Activated CD8-positive, alpha-beta memory T cell treated with anti-CD3 and anti-CD28 coated beads for 24 hours (primary cell): ENCODE measurements around the gene MTNR1A.

Source experiments
- DNase-seq: peaks from one replicate; pipeline ENCODE4 v3.0.0-alpha.2; 2020

The MTNR1A gene

DNA sequence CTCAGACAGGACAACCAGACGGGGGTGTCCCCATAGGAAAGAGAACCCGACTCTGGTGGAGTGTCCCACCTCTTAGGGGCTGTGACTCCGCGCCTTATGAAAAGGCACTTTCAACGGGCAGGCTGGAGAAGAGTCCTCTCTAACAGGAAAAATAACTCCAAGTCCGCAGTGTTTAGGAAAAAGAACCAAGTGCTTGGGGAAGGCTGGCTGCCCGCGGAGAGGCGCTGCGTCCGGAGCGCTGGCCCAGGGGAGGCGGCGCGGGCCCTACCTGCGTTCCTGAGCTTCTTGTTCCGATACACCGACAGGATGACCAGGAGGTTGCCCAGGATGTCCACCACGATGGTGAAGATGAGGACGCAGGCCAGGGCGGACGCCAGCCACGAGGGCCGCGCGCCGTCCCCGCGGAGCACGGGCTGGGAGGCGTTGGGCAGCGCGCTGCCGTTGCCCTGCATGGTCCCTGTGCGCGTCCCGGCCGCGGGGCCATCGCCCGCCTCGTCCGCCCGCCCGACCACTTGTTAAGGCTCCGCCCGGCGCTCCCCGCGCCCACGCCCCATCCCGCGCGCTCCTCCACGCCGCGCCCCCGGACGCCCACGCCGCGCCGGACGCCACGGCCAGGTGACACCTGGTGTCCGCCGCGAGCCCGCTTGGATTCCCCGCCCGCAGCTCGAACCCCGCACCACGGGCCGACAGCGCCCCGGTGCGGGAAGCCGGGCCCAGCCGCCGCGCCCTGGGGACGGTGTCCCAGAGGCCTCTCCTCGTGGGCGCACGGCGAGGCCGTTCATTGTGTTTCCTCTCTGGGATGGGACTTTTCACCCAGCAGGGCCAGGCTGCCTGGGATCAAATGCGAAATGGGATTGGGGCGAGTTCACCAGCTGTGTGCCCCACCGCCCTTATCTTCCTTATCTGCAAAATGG is at the start of gene MTNR1A:
Gene MTNR1A (minus strand): TSS at position 654 of the 914 bp plus-strand sequence. CDS start 202 bp downstream, at position 452.
- DNase-seq: no peak

- DNase-seq: no peak
Measured at GRCh38 chr4:186604124-186604807, 48.9 kb upstream of the MTNR1A start.

- no peak for DNase-seq
Measured at GRCh38 chr4:186602978-186603377, 47.6 kb upstream of the MTNR1A start.

- DNase-seq: no peak
Measured at GRCh38 chr4:186599483-186599882, 44.1 kb upstream of the MTNR1A start.

- no peak for DNase-seq
Measured at GRCh38 chr4:186598686-186599085, 43.3 kb upstream of the MTNR1A start.

GRCh38 chr4:186596850-186597390 is 41.6 kb upstream of the MTNR1A start:
- no peak for DNase-seq

DNA sequence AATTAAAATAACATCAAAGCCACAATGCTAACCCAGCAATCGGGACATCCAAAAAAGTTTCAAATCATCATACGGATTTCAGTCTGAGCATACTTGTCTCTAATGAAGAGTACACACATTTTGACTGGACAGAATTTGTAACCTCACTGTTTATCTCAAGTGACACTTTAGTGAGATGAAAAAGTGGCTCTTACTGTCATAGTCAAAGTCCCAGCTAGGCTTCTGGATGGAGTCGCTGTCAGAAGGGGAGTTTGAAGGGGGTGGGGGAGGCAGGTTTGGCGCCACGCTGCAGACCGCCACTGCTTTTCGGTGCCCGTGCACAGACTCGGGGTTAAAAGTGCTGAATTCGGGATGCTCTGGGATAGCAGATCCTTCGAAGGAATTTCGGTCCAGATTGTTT is 41.0 kb upstream of the MTNR1A start:
- DNase-seq: no peak

DNA sequence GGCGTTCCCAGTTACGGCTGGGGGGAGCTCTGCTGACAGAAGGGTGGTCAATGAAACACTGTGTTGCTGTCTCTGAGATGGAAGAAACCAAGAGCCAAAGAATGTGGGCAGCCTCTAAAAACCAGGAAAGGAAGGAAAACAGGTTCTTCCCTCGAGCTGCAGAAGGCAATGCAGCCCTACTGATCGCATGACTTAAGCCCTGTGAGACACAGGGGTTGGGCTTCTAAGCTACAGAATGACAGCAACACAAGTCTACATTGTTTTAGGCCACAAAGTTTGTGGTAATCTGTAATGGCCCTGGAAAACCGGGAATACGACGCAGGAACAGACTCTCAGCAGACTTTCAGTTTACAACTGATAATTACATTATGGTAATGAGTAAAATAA is 38.2 kb upstream of the MTNR1A start:
- no peak for DNase-seq

- no peak for DNase-seq
Measured at GRCh38 chr4:186592966-186593586, 37.7 kb upstream of the MTNR1A start.

DNA sequence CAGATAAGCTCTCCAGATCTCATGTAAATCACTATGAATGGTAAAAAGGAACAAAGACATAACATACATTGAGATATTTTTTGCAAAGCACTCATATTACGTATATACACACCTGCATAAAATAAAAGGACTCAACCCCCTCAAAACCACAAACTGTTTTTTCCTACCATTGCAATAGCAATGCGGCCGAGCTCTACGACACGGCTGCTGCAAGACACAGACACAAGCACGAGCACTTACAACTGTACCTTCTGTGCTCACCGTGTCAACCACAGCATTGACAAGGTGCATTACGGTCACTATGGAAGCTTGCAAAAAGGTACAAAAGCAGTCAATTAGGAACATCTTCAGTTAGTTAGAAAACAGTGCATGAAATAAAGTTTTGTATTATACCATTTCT is 37.1 kb upstream of the MTNR1A start:
- no peak for DNase-seq

DNA sequence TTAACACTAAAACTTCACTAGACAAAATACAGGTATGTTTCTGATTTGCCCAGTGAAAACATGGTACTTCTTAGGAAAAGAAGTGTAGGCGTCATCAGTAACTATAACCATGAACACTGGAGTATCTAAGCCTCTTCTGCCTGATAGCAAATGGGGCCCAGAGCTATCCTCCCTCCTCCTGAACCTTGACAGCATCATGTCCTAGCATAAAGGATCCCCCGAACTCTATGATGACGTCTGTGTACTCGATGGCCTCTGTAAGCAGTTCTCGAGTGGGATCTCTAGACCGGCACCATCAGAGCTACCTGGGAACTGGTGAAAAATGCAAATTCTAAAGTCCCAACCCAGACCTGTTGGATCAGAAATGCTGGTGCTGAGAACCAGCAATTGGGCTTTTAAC is 36.3 kb upstream of the MTNR1A start:
- no peak for DNase-seq

- DNase-seq: no peak
Measured at GRCh38 chr4:186588503-186588902, 33.1 kb upstream of the MTNR1A start.

DNA sequence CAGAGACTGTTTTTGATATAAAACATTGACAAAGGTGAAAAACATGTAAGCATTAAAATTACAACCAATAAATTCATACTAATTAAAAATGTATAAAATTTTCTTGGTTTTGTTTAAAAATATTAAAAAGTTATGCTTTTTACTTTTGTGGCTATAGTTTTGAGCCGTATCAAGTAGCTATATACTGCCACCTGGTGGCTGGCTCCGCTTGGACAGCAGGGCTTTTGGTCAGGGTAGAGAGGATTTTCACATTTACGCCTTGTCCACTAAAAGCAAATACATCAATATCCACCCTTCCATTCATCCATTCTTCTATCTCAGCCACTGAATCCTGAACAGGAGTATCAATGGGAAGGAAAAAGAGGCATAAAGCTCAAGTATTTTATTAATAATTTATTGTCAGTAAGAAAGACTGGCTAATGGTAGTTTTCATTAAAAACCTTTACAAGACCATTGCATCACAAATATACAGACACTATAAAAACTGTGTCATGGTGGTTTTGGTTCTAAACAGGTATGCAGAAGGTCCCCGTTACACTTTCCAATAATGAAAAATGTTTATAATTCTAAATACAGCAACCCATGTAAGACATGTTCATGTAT is 32.1 kb upstream of the MTNR1A start:
- DNase-seq: peak; percentile 78

DNA sequence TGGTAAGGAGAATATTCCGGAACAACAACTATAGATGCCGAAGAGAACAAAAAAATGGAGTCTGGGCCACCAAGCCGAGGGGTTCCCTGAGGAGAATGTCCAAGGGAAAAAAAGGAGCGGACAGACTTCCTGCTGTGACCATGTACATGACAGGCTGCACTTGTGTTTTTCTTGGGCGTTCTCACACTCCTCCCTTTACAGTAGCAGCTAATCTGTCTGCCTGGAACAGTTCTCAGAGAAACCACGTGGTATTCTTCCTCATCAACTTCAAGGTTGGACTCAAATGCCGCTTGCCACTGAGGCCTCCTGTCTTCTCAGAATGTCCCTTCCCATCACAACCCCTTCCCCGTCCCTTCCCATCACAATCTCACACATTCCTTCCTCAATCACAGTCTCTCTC is 30.8 kb upstream of the MTNR1A start:
- DNase-seq: no peak

DNA sequence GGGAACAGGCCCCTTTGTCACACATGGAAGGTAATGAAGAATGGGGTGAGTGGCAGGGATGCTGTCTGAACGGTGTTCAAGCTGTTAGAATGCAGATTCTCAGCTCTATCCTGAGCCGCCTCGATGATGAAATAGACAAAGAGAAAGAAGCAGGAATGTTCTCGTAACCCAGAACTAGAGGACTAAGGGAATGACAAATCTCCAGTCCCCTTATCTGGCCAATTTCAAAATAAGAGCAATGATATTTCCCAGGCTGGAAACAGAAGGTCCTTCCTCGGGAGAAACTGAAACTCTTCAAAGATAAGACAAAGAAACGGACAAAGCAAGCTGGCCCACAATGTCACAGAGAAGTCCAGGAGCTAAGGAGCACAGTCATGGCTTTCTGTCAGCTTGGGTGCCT is 29.5 kb upstream of the MTNR1A start:
- no peak for DNase-seq

DNA sequence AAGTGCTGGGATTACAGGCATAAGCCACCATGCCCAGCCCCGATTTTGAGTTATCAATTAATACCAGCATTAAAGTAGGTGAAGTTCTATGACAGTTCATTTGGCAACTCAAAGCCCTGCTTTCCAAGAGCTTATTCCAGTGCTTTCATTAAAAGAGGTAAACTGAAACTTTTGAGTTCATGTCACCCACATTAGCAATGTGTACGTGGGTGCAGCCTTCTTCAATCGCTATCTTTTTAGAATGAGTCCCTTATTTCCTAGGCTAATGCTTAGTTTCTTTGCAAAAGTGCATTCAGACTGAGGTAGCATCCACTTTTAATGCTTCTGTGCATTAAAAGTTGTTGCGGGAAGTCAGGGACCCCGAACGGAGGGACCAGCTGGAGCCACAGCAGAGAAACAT is 26.1 kb upstream of the MTNR1A start:
- DNase-seq: no peak

DNA sequence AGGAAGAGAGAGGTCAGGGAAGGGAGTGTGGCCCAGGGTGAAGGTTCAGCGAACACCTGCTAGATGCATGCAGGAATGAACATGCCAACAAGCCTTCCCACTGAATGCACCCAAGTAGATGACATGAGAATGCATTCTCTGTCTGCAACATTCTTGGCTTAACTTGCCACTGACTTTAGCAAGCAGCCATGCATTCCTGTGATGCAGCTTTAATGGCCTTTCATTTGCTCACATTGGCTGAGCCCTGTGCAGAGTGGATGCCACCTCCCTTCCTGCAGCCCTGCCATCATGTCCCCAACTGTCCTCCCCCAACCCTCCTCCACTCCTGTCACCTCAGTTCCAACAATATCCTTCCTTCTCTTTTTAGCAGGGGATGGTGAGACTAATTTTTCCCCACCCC is 25.3 kb upstream of the MTNR1A start:
- DNase-seq: no peak

- DNase-seq: no peak
Measured at GRCh38 chr4:186570193-186570996, 15.0 kb upstream of the MTNR1A start.

GRCh38 chr4:186569533-186570192 is 14.3 kb upstream of the MTNR1A start:
- no peak for DNase-seq

- DNase-seq: no peak
Measured at GRCh38 chr4:186566068-186566467, 10.7 kb upstream of the MTNR1A start.

DNA sequence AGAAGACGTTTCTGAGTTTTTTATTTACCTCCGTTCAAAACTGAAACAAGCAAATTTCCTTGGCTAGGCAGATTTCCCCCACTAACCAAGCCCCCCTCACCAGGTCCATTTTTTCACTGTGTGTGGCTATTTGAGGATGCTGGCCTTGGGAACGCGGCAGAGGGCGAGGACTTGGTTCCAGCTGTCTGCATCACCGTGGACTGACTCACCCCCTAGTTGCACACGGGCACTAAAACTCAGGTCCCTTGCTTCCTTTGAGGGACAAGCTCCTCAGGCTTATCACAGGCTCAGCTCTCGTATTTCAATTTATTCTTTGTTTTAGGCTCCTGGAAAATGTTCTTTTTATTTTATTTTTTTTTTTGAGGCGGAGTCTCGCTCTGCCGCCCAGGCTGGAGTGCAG is 8.4 kb upstream of the MTNR1A start:
- no peak for DNase-seq

DNA sequence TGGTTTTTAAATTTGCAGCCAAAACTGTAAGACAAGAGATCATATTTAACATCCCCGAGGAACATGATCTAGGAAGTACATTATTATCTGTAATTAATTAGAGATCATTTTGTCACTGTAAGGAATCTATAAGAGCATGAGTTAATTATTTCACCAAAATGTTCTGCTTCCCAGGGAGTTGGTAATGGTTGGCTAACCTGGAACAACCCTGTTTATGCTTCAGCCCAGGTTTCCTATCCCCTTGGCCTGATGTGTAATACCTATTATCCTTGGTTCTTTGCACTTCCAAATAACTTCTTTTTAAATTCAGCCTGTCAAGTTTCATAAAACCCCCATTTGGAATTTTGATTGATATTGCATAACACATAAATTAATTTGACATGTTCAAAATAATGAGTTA is 6.4 kb upstream of the MTNR1A start:
- DNase-seq: no peak
